Measurements from ENCODE around the gene SMYD1.
"Not testable (repeated sequence)": the region's sequence is repeated elsewhere in the genome, so short reads cannot be mapped to it uniquely, and the experiment has no call there.

SMYD1 gene

GRCh38 chr2:88067598-88067997 lies at the start of gene SMYD1:
SMYD1 (plus strand) TSS chr2:88067825; CDS start chr2:88067865, 40 bp downstream.
- in situ Hi-C loops (cut with MboI; ENCODE audit: low pct_unique_long_range_greater_than_20kb, low sequenced_read_pairs, unreplicated experiment), result loop anchor here (10.0 kb wide), 1 partner anchor 97 kb away; no protein-coding TSS in a partner anchor
- TF ChIP-seq CTCF (IDR thresholded peaks at IDR 0.05; ENCODE audit: extremely low read depth, insufficient read depth, missing control alignments), result no peak
- no peak for DNase-seq (ENCODE audit: low spot score)

- in situ Hi-C loops (cut with MboI; ENCODE audit: low pct_unique_long_range_greater_than_20kb, low sequenced_read_pairs, unreplicated experiment); DNase-seq (ENCODE audit: low spot score): not testable (repeated sequence)
Measured at GRCh38 chr2:88018077-88018805, 49.4 kb upstream of the SMYD1 start.

GRCh38 chr2:88018909-88019308 lies 48.7 kb upstream of the SMYD1 start:
- no peak for DNase-seq (ENCODE audit: low spot score)
- in situ Hi-C loops (cut with MboI; ENCODE audit: low pct_unique_long_range_greater_than_20kb, low sequenced_read_pairs, unreplicated experiment), result no loop called here
- TF ChIP-seq CTCF (IDR thresholded peaks at IDR 0.05; ENCODE audit: extremely low read depth, insufficient read depth, missing control alignments), result no peak

- no peak for TF ChIP-seq CTCF (IDR thresholded peaks at IDR 0.05; ENCODE audit: extremely low read depth, insufficient read depth, missing control alignments)
- in situ Hi-C loops (cut with MboI; ENCODE audit: low pct_unique_long_range_greater_than_20kb, low sequenced_read_pairs, unreplicated experiment), result no loop called here
- DNase-seq (ENCODE audit: low spot score), result no peak
Measured at GRCh38 chr2:88019985-88020384, 47.6 kb upstream of the SMYD1 start.

GRCh38 chr2:88022669-88022921 lies 45.0 kb upstream of the SMYD1 start:
- no peak for TF ChIP-seq CTCF (IDR thresholded peaks at IDR 0.05; ENCODE audit: extremely low read depth, insufficient read depth, missing control alignments)
- no peak for DNase-seq (ENCODE audit: low spot score)
- in situ Hi-C loops (cut with MboI; ENCODE audit: low pct_unique_long_range_greater_than_20kb, low sequenced_read_pairs, unreplicated experiment), result no loop called here

- in situ Hi-C loops (cut with MboI; ENCODE audit: low pct_unique_long_range_greater_than_20kb, low sequenced_read_pairs, unreplicated experiment), result no loop called here
- TF ChIP-seq CTCF (IDR thresholded peaks at IDR 0.05; ENCODE audit: extremely low read depth, insufficient read depth, missing control alignments), result no peak
- no peak for DNase-seq (ENCODE audit: low spot score)
Measured at GRCh38 chr2:88024509-88024908, 43.1 kb upstream of the SMYD1 start.

GRCh38 chr2:88027697-88028389 lies 39.8 kb upstream of the SMYD1 start:
- no peak for TF ChIP-seq CTCF (IDR thresholded peaks at IDR 0.05; ENCODE audit: extremely low read depth, insufficient read depth, missing control alignments)
- in situ Hi-C loops (cut with MboI; ENCODE audit: low pct_unique_long_range_greater_than_20kb, low sequenced_read_pairs, unreplicated experiment), result no loop called here
- no peak for DNase-seq (ENCODE audit: low spot score)
